RWPE1 (cell line): ENCODE measurements around the gene SLC6A17.

Experiments used
- CTCF ChIA-PET: fragments of 350-600 bp; sonication (Branson Sonifier 250); formaldehyde crosslinking; extraction: SDS; loops from one replicate; lab custom pipeline; 2021; lab: Yijun Ruan, JAX
- POLR2A ChIA-PET: fragments of 400-600 bp; formaldehyde crosslinking; extraction: SDS; loops from one replicate; lab custom pipeline; 2020; ENCODE audit warnings: antibody characterized with exemption; ENCODE audit not compliant: low non-redundant PET; lab: Yijun Ruan, JAX
- DNase-seq: peaks from one replicate; pipeline ENCODE4 v3.0.0; 2012; ENCODE audit warnings: low spot score
- H3K27ac ChIP-seq: fragments of 450-650 bp; 2 replicates; pipeline ENCODE4 v1.5.1; 2017
- CTCF ChIP-seq: fragments of 450-650 bp; conservative IDR thresholded peaks from 2 replicates; pipeline ENCODE4 v1.5.1; 2017; ENCODE audit warnings: low read depth, mild to moderate bottlenecking

The SLC6A17 gene

GRCh38 chr1:110207831-110208230 is 57.5 kb downstream of the SLC6A17 start:
- peak; percentile 68 for DNase-seq
- ChIA-PET POLR2A (interaction anchor here (0.9 kb wide), 1 partner anchor 104 kb away, joined by 3 read pairs; no protein-coding TSS in a partner anchor), CTCF (interaction anchor here (0.6 to 13.5 kb wide), 28 partner anchors 11 to 290 kb away, joined by 3 to 265 read pairs (median 4); no protein-coding TSS in a partner anchor)
- TF ChIP-seq CTCF = peak; percentile 88
- H3K27ac ChIP-seq = no peak overlapping the region

- H3K27ac ChIP-seq = peak overlapping the region; percentile 69
- TF ChIP-seq CTCF = no peak
- POLR2A ChIA-PET = interaction anchor here (0.6 kb wide), 1 partner anchor 73 kb away, joined by 3 read pairs; no protein-coding TSS in a partner anchor
- DNase-seq = no peak
- CTCF ChIA-PET = interaction anchor here (0.6 to 13.5 kb wide), 12 partner anchors 12 to 287 kb away, joined by 3 to 265 read pairs (median 4); no protein-coding TSS in a partner anchor
These were observed 58.8 kb downstream of the SLC6A17 start for GRCh38 chr1:110208916-110209645.

GRCh38 chr1:110209715-110210603 is 59.7 kb downstream of the SLC6A17 start, which contains the start of gene KCNC4:
Gene KCNC4, plus strand, starts transcription at chr1:110210314. Its CDS starts 1,186 bp downstream, at chr1:110211500.
- peak within 1 kb of the TSS; percentile 69 for H3K27ac ChIP-seq
- peak; percentile 77 for DNase-seq
- ChIA-PET POLR2A (interaction anchor here (0.6 kb wide), 1 partner anchor 72 kb away, joined by 3 read pairs; no protein-coding TSS in a partner anchor), CTCF (interaction anchor here (0.6 to 13.5 kb wide), 7 partner anchors 26 to 286 kb away, joined by 3 to 265 read pairs (median 3); no protein-coding TSS in a partner anchor)
- TF ChIP-seq CTCF = no peak

- DNase-seq = peak; percentile 35
- POLR2A ChIA-PET = interaction anchor here (0.9 kb wide), 1 partner anchor 9 kb away, joined by 3 read pairs; no protein-coding TSS in a partner anchor
- CTCF ChIA-PET = interaction anchor here (0.6 to 13.5 kb wide), 5 partner anchors 14 to 249 kb away, joined by 3 to 265 read pairs (median 3); no protein-coding TSS in a partner anchor
- peak overlapping the region; percentile 69 for H3K27ac ChIP-seq
- no peak for TF ChIP-seq CTCF
These were observed 60.6 kb downstream of the SLC6A17 start for GRCh38 chr1:110210604-110211495.

GRCh38 chr1:110211496-110212168 is 61.3 kb downstream of the SLC6A17 start:
- DNase-seq = no peak
- TF ChIP-seq CTCF = no peak
- POLR2A ChIA-PET = interaction anchor here (0.9 kb wide), 1 partner anchor 8 kb away, joined by 3 read pairs; no protein-coding TSS in a partner anchor
- no peak overlapping the region for H3K27ac ChIP-seq
- CTCF ChIA-PET = interaction anchor here (0.7 to 13.5 kb wide), 6 partner anchors 13 to 324 kb away, joined by 3 to 265 read pairs (median 3); partner anchors contain the start of gene RBM15
